H1 (cell line): ENCODE measurements around the gene PLCB4. TPM values are rescaled to one million over a fixed set of nuclear protein-coding genes. Genes with fewer than 3 reads are reported as not detected.

Experiments used
- CTCF ChIA-PET: fragments of 300-600 bp; sonication (Branson Sonifier 250); formaldehyde crosslinking; loops from one replicate; lab custom pipeline; 2021; ENCODE audit not compliant: partially characterized antibody; lab: Charles Lee
- POLR2A ChIA-PET: fragments of 300-600 bp; sonication (Branson Sonifier 250); formaldehyde crosslinking; loops from one replicate; lab custom pipeline; 2021; ENCODE audit warnings: inconsistent platforms; ENCODE audit not compliant: partially characterized antibody; lab: Charles Lee
- DNase-seq, 2 experiments: peaks; one replicate each; pipeline versions ENCODE4 v3.0.0 to v3.0.0-alpha.2; 2010 to 2022; ENCODE audit warnings: low spot score in 2 of 2, low read depth in 1 of 2, mixed read lengths in 1 of 2
- FAIRE-seq: peaks from 2 replicates; lab custom pipeline; 2011; peaks lifted over from hg19 to GRCh38; lab: Jason Lieb, UNC
- H2AFZ ChIP-seq: 2 replicates; pipeline ENCODE4 v1.8.1; 2012; ENCODE audit warnings: low read length, inconsistent platforms
- H2AK5ac ChIP-seq: 2 replicates; pipeline ENCODE4 v1.6.1; 2013; ENCODE audit warnings: low read depth, low read length
- H2BK120ac ChIP-seq: replicated peaks from 2 replicates; pipeline ENCODE3; 2013; ENCODE audit warnings: low read depth, low read length, inconsistent platforms
- H2BK12ac ChIP-seq: 2 replicates; pipeline ENCODE4 v1.6.1; 2013; ENCODE audit warnings: low read depth, low read length
- H2BK15ac ChIP-seq: 2 replicates; pipeline ENCODE4 v1.6.1; 2013; ENCODE audit warnings: low read length
- H2BK20ac ChIP-seq: 2 replicates; pipeline ENCODE4 v1.6.1; 2013; ENCODE audit warnings: low read length
- H2BK5ac ChIP-seq: 2 replicates; pipeline ENCODE4 v1.6.1; 2013; ENCODE audit warnings: low read depth, low read length
- H3K14ac ChIP-seq: 2 replicates; pipeline ENCODE4 v1.6.1; 2013; ENCODE audit warnings: inconsistent platforms; ENCODE audit not compliant: insufficient read length
- H3K18ac ChIP-seq: 2 replicates; pipeline ENCODE4 v1.6.1; 2013; ENCODE audit warnings: low read length; ENCODE audit errors: extremely low read depth
- H3K23ac ChIP-seq: 2 replicates; pipeline ENCODE4 v1.6.1; 2013; ENCODE audit warnings: inconsistent platforms; ENCODE audit not compliant: insufficient read length
- H3K23me2 ChIP-seq: 2 replicates; pipeline ENCODE4 v1.6.1; 2013; ENCODE audit warnings: low read depth, low read length
- H3K27ac ChIP-seq: 2 replicates; pipeline ENCODE4 v1.6.1; 2011; ENCODE audit warnings: low read depth, low read length, inconsistent platforms
- H3K27me3 ChIP-seq, 4 experiments: replicated peaks in 1 of 4; 1 replicate in 1 of 4; 2 replicates in 3 of 4; pipeline versions ENCODE4 v1.6.1 to v1.8.1; 2011 to 2013; ENCODE audit warnings: low read length in 3 of 4, mild to moderate bottlenecking in 3 of 4, inconsistent platforms in 2 of 4, mixed read lengths in 2 of 4, moderate library complexity in 1 of 4; ENCODE audit not compliant: control insufficient read depth in 3 of 4, insufficient read depth in 3 of 4; ENCODE audit errors: extremely low read depth in 1 of 4
- H3K36me3 ChIP-seq, 4 experiments: 2 replicates each; pipeline versions ENCODE4 v1.6.1 to v1.8.1; 2011 to 2013; ENCODE audit warnings: mild to moderate bottlenecking in 4 of 4, low read length in 3 of 4, moderate library complexity in 2 of 4, control low read depth in 1 of 4, inconsistent platforms in 1 of 4; ENCODE audit not compliant: insufficient read depth in 4 of 4, control insufficient read depth in 2 of 4
- H3K4ac ChIP-seq: replicated peaks from 2 replicates; pipeline ENCODE3; 2013; ENCODE audit warnings: low read length, low read depth, mixed read lengths, inconsistent platforms; ENCODE audit not compliant: insufficient read length
- H3K4me1 ChIP-seq, 4 experiments: replicated peaks in 1 of 4; 1 replicate in 1 of 4; 2 replicates in 3 of 4; pipeline versions ENCODE4 v1.6.1 to v1.8.1; 2011 to 2013; ENCODE audit warnings: low read length in 3 of 4, inconsistent platforms in 2 of 4, mixed read lengths in 1 of 4; ENCODE audit not compliant: insufficient read depth in 4 of 4, control insufficient read depth in 3 of 4
- H3K4me2 ChIP-seq, 2 experiments: 2 replicates each; pipeline versions ENCODE4 v1.6.1 to v1.8.1; 2011 to 2013; ENCODE audit warnings: low read depth in 2 of 2, low read length in 2 of 2, control low read depth in 1 of 2, inconsistent platforms in 1 of 2, mild to moderate bottlenecking in 1 of 2; ENCODE audit not compliant: insufficient read depth in 1 of 2
- H3K4me3 ChIP-seq, 4 experiments: fragments of 200-600, 300-600 bp in 1 of 4; sonication (generic), shearing (Covaris generic), sonication (Bioruptor Twin) in 1 of 4; 2 replicates each; pipeline versions ENCODE4 v1.5.1 to v1.8.1; 2011 to 2016; ENCODE audit warnings: low read length in 4 of 4, low read depth in 3 of 4, control low read depth in 2 of 4, inconsistent platforms in 2 of 4, mild to moderate bottlenecking in 2 of 4, mixed read lengths in 1 of 4, moderate library complexity in 1 of 4; ENCODE audit not compliant: insufficient read depth in 2 of 4; ENCODE audit errors: extremely low read depth in 1 of 4
- H3K56ac ChIP-seq: replicated peaks from 2 replicates; pipeline ENCODE3; 2013; ENCODE audit warnings: low read depth, mild to moderate bottlenecking, mixed read lengths, low read length, inconsistent platforms; ENCODE audit not compliant: insufficient read length
- H3K79me1 ChIP-seq: 2 replicates; pipeline ENCODE4 v1.6.1; 2013; ENCODE audit warnings: low read depth, low read length, control low read depth
- H3K79me2 ChIP-seq, 2 experiments: 2 replicates each; pipeline versions ENCODE4 v1.6.1 to v1.8.1; 2012 to 2013; ENCODE audit warnings: low read length in 2 of 2, mild to moderate bottlenecking in 2 of 2, inconsistent platforms in 1 of 2; ENCODE audit not compliant: insufficient read depth in 2 of 2, control insufficient read depth in 1 of 2
- H3K9ac ChIP-seq, 4 experiments: replicated peaks in 1 of 4; 1 replicate in 1 of 4; 2 replicates in 3 of 4; pipeline versions ENCODE4 v1.6.1 to v1.8.1; 2011 to 2013; ENCODE audit warnings: low read depth in 3 of 4, low read length in 3 of 4, control low read depth in 2 of 4, mild to moderate bottlenecking in 2 of 4, moderate library complexity in 2 of 4, inconsistent platforms in 1 of 4; ENCODE audit errors: extremely low read depth in 1 of 4
- H3K9me3 ChIP-seq, 2 experiments: 2 replicates each; pipeline versions ENCODE4 v1.6.1 to v1.8.1; 2012 to 2013; ENCODE audit warnings: mild to moderate bottlenecking in 2 of 2, moderate library complexity in 2 of 2, control low read depth in 1 of 2, inconsistent platforms in 1 of 2, low read depth in 1 of 2, low read length in 1 of 2, mixed read lengths in 1 of 2; ENCODE audit not compliant: insufficient read depth in 2 of 2
- H4K20me1 ChIP-seq, 2 experiments: replicated peaks in 1 of 2; 2 replicates each; pipeline versions ENCODE3 to v1.8.1; 2011 to 2013; ENCODE audit warnings: inconsistent platforms in 2 of 2, low read length in 2 of 2, mild to moderate bottlenecking in 1 of 2; ENCODE audit not compliant: insufficient read depth in 2 of 2, control insufficient read depth in 1 of 2
- H4K5ac ChIP-seq: 2 replicates; pipeline ENCODE4 v1.6.1; 2013; ENCODE audit warnings: low read length, low read depth, mixed read lengths, inconsistent platforms; ENCODE audit not compliant: insufficient read length
- H4K8ac ChIP-seq: 2 replicates; pipeline ENCODE4 v1.8.0; 2013; ENCODE audit warnings: mild to moderate bottlenecking, moderate library complexity, low read length, inconsistent platforms; ENCODE audit not compliant: insufficient read depth; ENCODE audit errors: extremely low read depth
- H4K91ac ChIP-seq: replicated peaks from 2 replicates; pipeline ENCODE3; 2013; ENCODE audit warnings: low read length, mixed read lengths, inconsistent platforms; ENCODE audit not compliant: insufficient read length
- EZH2 ChIP-seq: fragments of 200-600 bp; sonication (generic); IDR thresholded peaks from 2 replicates; pipeline ENCODE4 v1.7.1; 2012; ENCODE audit warnings: low read depth, mild to moderate bottlenecking, moderate library complexity, low read length, inconsistent platforms; ENCODE audit not compliant: severe bottlenecking
- KDM4A ChIP-seq: IDR thresholded peaks from one replicate; pipeline ENCODE4 v1.7.1; 2012; ENCODE audit warnings: low read depth, mild to moderate bottlenecking, moderate library complexity, low read length, inconsistent platforms; ENCODE audit not compliant: severe bottlenecking
- MAX ChIP-seq: IDR thresholded peaks from 2 replicates; pipeline ENCODE4 v1.6.1; 2012; ENCODE audit warnings: inconsistent platforms
- NANOG ChIP-seq: IDR thresholded peaks from 2 replicates; pipeline ENCODE4 v1.6.1; 2011; ENCODE audit warnings: low read length, low read depth, mild to moderate bottlenecking, inconsistent platforms; ENCODE audit not compliant: insufficient read depth, poor library complexity, severe bottlenecking
- SIN3A ChIP-seq, 2 experiments: IDR thresholded peaks in 1 of 2; conservative IDR thresholded peaks in 1 of 2; 2 replicates each; pipeline ENCODE4 v1.6.1; 2011 to 2012; ENCODE audit warnings: low read length in 2 of 2, improper control_type of control experiment in 1 of 2, low read depth in 1 of 2, mild to moderate bottlenecking in 1 of 2
- SP4 ChIP-seq: IDR thresholded peaks from 2 replicates; pipeline ENCODE4 v1.6.1; 2012; ENCODE audit warnings: low read length, inconsistent platforms
- SUZ12 ChIP-seq: fragments of 200-600 bp; sonication (generic); IDR thresholded peaks from 2 replicates; pipeline ENCODE4 v1.6.1; 2012; ENCODE audit warnings: mild to moderate bottlenecking, inconsistent platforms, low read length, moderate library complexity, mixed read lengths
- WGBS, 2 experiments: shearing (Covaris generic) in 1 of 2; methylation state at CpG; one replicate each; pipeline versions ENCODE4 v1.1.6 to v1.1.7; 2013 to 2015; ENCODE audit warnings: low lambda C conversion rate in 2 of 2, mixed read lengths in 2 of 2, inconsistent platforms in 1 of 2, low coverage in 1 of 2, missing lambda C conversion rate in 1 of 2; ENCODE audit not compliant: insufficient replicate concordance in 2 of 2, insufficient coverage in 1 of 2, insufficient read length in 1 of 2; ENCODE audit errors: extremely low coverage in 1 of 2, missing lambda C conversion rate in 1 of 2; 5-methylcytosine and 5-hydroxymethylcytosine counted together
- polyA plus RNA-seq, 7 experiments: library from polyadenylated mRNA; depleted of rRNA in 3 of 7; stranded (reverse) in 5 of 7; unstranded in 2 of 7; fragments of >200 nt in 5 of 7; fragments of 200-250 nt in 2 of 7; gene quantifications; 1 replicate in 5 of 7; 2 replicates in 1 of 7; 4 replicates in 1 of 7; pipeline versions ENCODE4 v1.2.1 to v1.2.3, GENCODE V29; 2011 to 2013; ENCODE audit warnings: missing spikeins in 2 of 7, mixed read lengths in 2 of 7
- total RNA-seq: library from RNA; stranded (reverse); fragmentation: NEBNext Ultra II Directional; extraction: Animal tissue kit (Norgen Biotek cat#: 25700); gene quantifications from 2 replicates; pipeline ENCODE4 v1.2.1, GENCODE V29; 2021
- TF ChIP-seq, protein P1 (sequence below): IDR thresholded peaks from 2 replicates; pipeline ENCODE4 v1.6.1; 2012; ENCODE audit warnings: inconsistent platforms

PLCB4 gene
- total and polyA plus RNA-seq, 2 of the 8 experiments (the other 6 are each of a cell fraction or from before 2014, with no cell fraction given), result 3.2 to 14.1 TPM

DNA sequence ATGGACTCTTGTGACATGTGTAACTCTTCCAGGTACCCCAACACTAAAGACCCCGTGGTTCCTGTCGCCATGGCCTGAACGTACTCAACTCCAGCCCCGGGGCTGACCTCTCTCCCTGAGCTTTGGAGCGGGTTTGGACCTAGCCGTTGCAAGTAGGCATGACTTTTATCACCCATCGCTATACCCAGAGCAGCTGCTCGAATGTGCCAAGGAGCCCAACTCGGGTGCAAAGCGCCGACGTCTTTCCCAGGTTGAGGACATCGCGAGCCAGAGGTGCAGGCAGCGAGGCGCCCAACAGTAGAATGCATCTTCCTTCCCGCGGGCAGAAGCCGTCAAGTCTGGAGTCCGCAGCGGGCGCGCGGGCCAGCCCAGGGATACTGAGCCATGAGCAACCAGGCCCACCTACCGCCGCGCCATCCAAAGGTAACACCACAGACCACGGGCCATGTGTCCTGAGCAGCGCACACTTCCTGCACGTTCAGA is 439.9 kb downstream of the PLCB4 start:
- H3K27ac ChIP-seq, result no peak overlapping the region
- no peaks in the 10 kb centered on the region for H3K9me3 ChIP-seq
- H2BK12ac ChIP-seq, result no peak overlapping the region
- peak overlapping the region; percentile 31; the same call in 1 of the 2 replicates for H2AFZ ChIP-seq
- H3K4me1 ChIP-seq, result peaks cover 3 to 25% (median 15%) of the 10 kb centered on the region in 4 experiments
- H3K79me1 ChIP-seq, result no peaks in the 10 kb centered on the region
- H3K4me2 ChIP-seq, result peak overlapping the region; percentile 80 to 82
- H3K56ac ChIP-seq, result no peak overlapping the region
- no peaks in the 10 kb centered on the region for H3K36me3 ChIP-seq
- H3K4me3 ChIP-seq, result peak overlapping the region in 3 of 4 experiments; percentile 28 to 55 (median 35); a peak in 6 of 8 replicates
- peaks cover 0 to 5% of the 10 kb centered on the region in 2 experiments for H4K20me1 ChIP-seq
- no peak overlapping the region for H4K91ac ChIP-seq
- no peak overlapping the region for H4K5ac ChIP-seq
- no peak overlapping the region for H2BK120ac ChIP-seq
- H3K4ac ChIP-seq, result no peak overlapping the region
- H3K14ac ChIP-seq, result no peak overlapping the region
- H2BK15ac ChIP-seq, result no peak overlapping the region; the same call in 1 of the 2 replicates
- FAIRE-seq, result no peak
- no peak overlapping the region for H3K23ac ChIP-seq
- 4% methylated on average over 30 of the region's 30 CpGs; no CpG with 5 or more reads in 1 of the 2 experiments for WGBS, 2 experiments
- H2AK5ac ChIP-seq, result no peak overlapping the region
- no peak overlapping the region for H4K8ac ChIP-seq
- POLR2A ChIA-PET, result interaction anchor here (0.8 to 1.6 kb wide), 2 partner anchors 10 to 12 kb away, joined by 3 to 6 read pairs; no protein-coding TSS in a partner anchor
- no peak overlapping the region for H2BK20ac ChIP-seq
- H3K9ac ChIP-seq, result no peak overlapping the region
- no peak overlapping the region; the same call in 1 of the 2 replicates for H2BK5ac ChIP-seq
- CTCF ChIA-PET, result interaction anchor here (0.9 to 2.0 kb wide), 4 partner anchors 94 to 919 kb away, joined by 3 to 5 read pairs (median 4); no protein-coding TSS in a partner anchor
- peak in 1 of 2 experiments; percentile 65 for DNase-seq
- H3K27me3 ChIP-seq, result peaks cover 58 to 91% (median 74%) of the 10 kb centered on the region in 4 experiments
- H3K23me2 ChIP-seq, result peaks cover 7% of the 10 kb centered on the region; the same call in 1 of the 2 replicates
- no peaks in the 10 kb centered on the region for H3K79me2 ChIP-seq
- H3K18ac ChIP-seq, result no peak overlapping the region
- TF ChIP-seq SIN3A (conservative IDR thresholded peaks at IDR 0.05 in 1 of 2, IDR thresholded peaks at IDR 0.05 in 1 of 2; ENCODE audit: low read depth in 1 of 2, low read length in 2 of 2), result 0 out of 4 replicates have a peak, but pooled peaks of 1 of the 2 experiments have one; percentile 57
- TF ChIP-seq, protein P1, sequence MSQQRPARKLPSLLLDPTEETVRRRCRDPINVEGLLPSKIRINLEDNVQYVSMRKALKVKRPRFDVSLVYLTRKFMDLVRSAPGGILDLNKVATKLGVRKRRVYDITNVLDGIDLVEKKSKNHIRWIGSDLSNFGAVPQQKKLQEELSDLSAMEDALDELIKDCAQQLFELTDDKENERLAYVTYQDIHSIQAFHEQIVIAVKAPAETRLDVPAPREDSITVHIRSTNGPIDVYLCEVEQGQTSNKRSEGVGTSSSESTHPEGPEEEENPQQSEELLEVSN, result peak; percentile 52; the same call in 1 of the 2 replicates
- TF ChIP-seq KDM4A, result no peak
- TF ChIP-seq SUZ12, result peak; percentile 88
- no peak for TF ChIP-seq NANOG
- TF ChIP-seq EZH2, result peak; percentile 72
- TF ChIP-seq MAX, result peak; percentile 64
- no peak for TF ChIP-seq SP4
